ENCODE data around the gene TOLLIP.
"Not testable (repeated sequence)": the region's sequence is repeated elsewhere in the genome, so short reads cannot be mapped to it uniquely, and the experiment has no call there.

GRCh38 chr11:1243521-1243920, 65.9 kb downstream of the TOLLIP start:
- TF ChIP-seq, protein P1, sequence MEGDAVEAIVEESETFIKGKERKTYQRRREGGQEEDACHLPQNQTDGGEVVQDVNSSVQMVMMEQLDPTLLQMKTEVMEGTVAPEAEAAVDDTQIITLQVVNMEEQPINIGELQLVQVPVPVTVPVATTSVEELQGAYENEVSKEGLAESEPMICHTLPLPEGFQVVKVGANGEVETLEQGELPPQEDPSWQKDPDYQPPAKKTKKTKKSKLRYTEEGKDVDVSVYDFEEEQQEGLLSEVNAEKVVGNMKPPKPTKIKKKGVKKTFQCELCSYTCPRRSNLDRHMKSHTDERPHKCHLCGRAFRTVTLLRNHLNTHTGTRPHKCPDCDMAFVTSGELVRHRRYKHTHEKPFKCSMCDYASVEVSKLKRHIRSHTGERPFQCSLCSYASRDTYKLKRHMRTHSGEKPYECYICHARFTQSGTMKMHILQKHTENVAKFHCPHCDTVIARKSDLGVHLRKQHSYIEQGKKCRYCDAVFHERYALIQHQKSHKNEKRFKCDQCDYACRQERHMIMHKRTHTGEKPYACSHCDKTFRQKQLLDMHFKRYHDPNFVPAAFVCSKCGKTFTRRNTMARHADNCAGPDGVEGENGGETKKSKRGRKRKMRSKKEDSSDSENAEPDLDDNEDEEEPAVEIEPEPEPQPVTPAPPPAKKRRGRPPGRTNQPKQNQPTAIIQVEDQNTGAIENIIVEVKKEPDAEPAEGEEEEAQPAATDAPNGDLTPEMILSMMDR (IDR thresholded peaks at IDR 0.05): not testable (repeated sequence)
- not testable (repeated sequence) for TF ChIP-seq POLR2A (IDR thresholded peaks at IDR 0.05)

Measured in Peyer's patch (tissue), 4 donors.